ENCODE measurements around the gene SYNE1.
"Not testable (repeated sequence)": the region's sequence is repeated elsewhere in the genome, so short reads cannot be mapped to it uniquely, and the experiment has no call there.

The SYNE1 gene

GRCh38 chr6:152372945-152373344 lies 264.2 kb downstream of the SYNE1 start:
- no peak for DNase-seq (ENCODE audit: low read depth in 2 of 2)

GRCh38 chr6:152371775-152372174 lies 265.4 kb downstream of the SYNE1 start:
- DNase-seq (ENCODE audit: low read depth in 2 of 2) = no peak

- DNase-seq (ENCODE audit: low read depth in 2 of 2) = no peak
These were observed 268.2 kb downstream of the SYNE1 start for GRCh38 chr6:152368751-152369624.

GRCh38 chr6:152364866-152365265 lies 272.3 kb downstream of the SYNE1 start:
- no peak for DNase-seq (ENCODE audit: low read depth in 2 of 2)

- DNase-seq (ENCODE audit: low read depth in 2 of 2) = no peak
These were observed 277.1 kb downstream of the SYNE1 start for GRCh38 chr6:152360034-152360433.

GRCh38 chr6:152356662-152357061 lies 280.5 kb downstream of the SYNE1 start:
- no peak for DNase-seq (ENCODE audit: low read depth in 2 of 2)

- DNase-seq (ENCODE audit: low read depth in 2 of 2) = no peak
These were observed 281.1 kb downstream of the SYNE1 start for GRCh38 chr6:152356016-152356415.

- no peak for DNase-seq (ENCODE audit: low read depth in 2 of 2)
These were observed 282.0 kb downstream of the SYNE1 start for GRCh38 chr6:152355166-152355565.

GRCh38 chr6:152353440-152353839 lies 283.7 kb downstream of the SYNE1 start:
- DNase-seq (ENCODE audit: low read depth in 2 of 2) = no peak

- DNase-seq (ENCODE audit: low read depth in 2 of 2) = no peak
These were observed 285.4 kb downstream of the SYNE1 start for GRCh38 chr6:152351742-152352141.

GRCh38 chr6:152351110-152351509 lies 286.1 kb downstream of the SYNE1 start:
- no peak for DNase-seq (ENCODE audit: low read depth in 2 of 2)

- no peak for DNase-seq (ENCODE audit: low read depth in 2 of 2)
These were observed 289.0 kb downstream of the SYNE1 start for GRCh38 chr6:152348116-152348515.

- DNase-seq (ENCODE audit: low read depth in 2 of 2) = no peak
These were observed 293.3 kb downstream of the SYNE1 start for GRCh38 chr6:152343735-152344360.

- no peak for DNase-seq (ENCODE audit: low read depth in 2 of 2)
These were observed 295.6 kb downstream of the SYNE1 start for GRCh38 chr6:152341596-152341995.

- peak; percentile 39 to 49 for DNase-seq (ENCODE audit: low read depth in 2 of 2)
These were observed 298.6 kb downstream of the SYNE1 start for GRCh38 chr6:152338335-152339125.

- no peak for DNase-seq (ENCODE audit: low read depth in 2 of 2)
These were observed 302.6 kb downstream of the SYNE1 start for GRCh38 chr6:152334555-152334954.

- DNase-seq (ENCODE audit: low read depth in 2 of 2) = no peak
These were observed 306.2 kb downstream of the SYNE1 start for GRCh38 chr6:152330961-152331360.

GRCh38 chr6:152329638-152330448 lies 307.3 kb downstream of the SYNE1 start:
- DNase-seq (ENCODE audit: low read depth in 2 of 2) = no peak

- not testable (repeated sequence) for DNase-seq (ENCODE audit: low read depth in 2 of 2)
These were observed 309.0 kb downstream of the SYNE1 start for GRCh38 chr6:152328200-152328599.

- DNase-seq (ENCODE audit: low read depth in 2 of 2) = no peak
These were observed 313.8 kb downstream of the SYNE1 start for GRCh38 chr6:152323376-152323775.

GRCh38 chr6:152318278-152318677 lies 318.9 kb downstream of the SYNE1 start:
- DNase-seq (ENCODE audit: low read depth in 2 of 2) = no peak

GRCh38 chr6:152316024-152316423 lies 321.1 kb downstream of the SYNE1 start:
- no peak for DNase-seq (ENCODE audit: low read depth in 2 of 2)
